SK-N-SH treated with all-trans-retinoic acid at 6 μM for 48 hours (cell line): ENCODE data around the gene CDCA4.

Experiments
- ARNTL ChIP-seq: fragments of 450-650 bp; formaldehyde crosslinking; IDR thresholded peaks from 2 replicates; pipeline ENCODE4 v1.5.0; 2020; ENCODE audit warnings: low read depth, mild to moderate bottlenecking, moderate library complexity, borderline replicate concordance
- ESRRG ChIP-seq: fragments of 250-450 bp; sonication (Bioruptor Pico); IDR thresholded peaks from 2 replicates; pipeline ENCODE4 v1.6.1; 2021; ENCODE audit warnings: mild to moderate bottlenecking
- OSR1 ChIP-seq: fragments of 250-450 bp; sonication (Bioruptor Pico); IDR thresholded peaks from 2 replicates; pipeline ENCODE4 v1.8.0; 2022; ENCODE audit warnings: moderate library complexity, mild to moderate bottlenecking, inconsistent platforms
- RARB ChIP-seq: fragments of 250-450 bp; sonication (Bioruptor Pico); IDR thresholded peaks from 2 replicates; pipeline ENCODE4 v1.8.0; 2021; ENCODE audit warnings: mild to moderate bottlenecking, moderate library complexity
- TOX ChIP-seq: fragments of 250-450 bp; sonication (Bioruptor Pico); IDR thresholded peaks from 2 replicates; pipeline ENCODE4 v1.8.0; 2021; ENCODE audit warnings: mild to moderate bottlenecking, moderate library complexity, borderline replicate concordance
- ZC3H10 ChIP-seq: fragments of 250-450 bp; sonication (Bioruptor Pico); IDR thresholded peaks from 2 replicates; pipeline ENCODE4 v1.5.1; 2021; ENCODE audit warnings: mild to moderate bottlenecking, moderate library complexity
- ZFP3 ChIP-seq: fragments of 250-450 bp; sonication (Bioruptor Pico); IDR thresholded peaks from 2 replicates; pipeline ENCODE4 v1.5.0; 2020; ENCODE audit warnings: mild to moderate bottlenecking, moderate library complexity
- ZNF8 ChIP-seq: fragments of 450-650 bp; formaldehyde crosslinking; IDR thresholded peaks from 2 replicates; pipeline ENCODE4 v1.5.0; 2020; ENCODE audit warnings: mild to moderate bottlenecking, moderate library complexity

- no peak for TF ChIP-seq ZNF8 (CRISPR knock-in tag)
- no peak for TF ChIP-seq OSR1 (CRISPR knock-in tag)
- no peak for TF ChIP-seq ESRRG (CRISPR knock-in tag)
- TF ChIP-seq RARB (CRISPR knock-in tag): no peak
- TF ChIP-seq ZFP3 (CRISPR knock-in tag): no peak
- TF ChIP-seq ARNTL (CRISPR knock-in tag): no peak
- TF ChIP-seq ZC3H10 (CRISPR knock-in tag): no peak
- no peak for TF ChIP-seq TOX
These were observed 24.9 kb upstream of the CDCA4 start for GRCh38 chr14:105045710-105046326.
